CD4-positive, alpha-beta T cell treated with Interleukin-15 for 4 hours (primary cell): ENCODE results near the gene TMEM141.
A peak's percentile ranks its signal among the peaks of the same experiment; 100 is the strongest.

Experiments
- DNase-seq: peaks from one replicate; pipeline ENCODE4 v3.0.0-alpha.2; 2020; ENCODE audit warnings: low spot score

Gene TMEM141

DNA sequence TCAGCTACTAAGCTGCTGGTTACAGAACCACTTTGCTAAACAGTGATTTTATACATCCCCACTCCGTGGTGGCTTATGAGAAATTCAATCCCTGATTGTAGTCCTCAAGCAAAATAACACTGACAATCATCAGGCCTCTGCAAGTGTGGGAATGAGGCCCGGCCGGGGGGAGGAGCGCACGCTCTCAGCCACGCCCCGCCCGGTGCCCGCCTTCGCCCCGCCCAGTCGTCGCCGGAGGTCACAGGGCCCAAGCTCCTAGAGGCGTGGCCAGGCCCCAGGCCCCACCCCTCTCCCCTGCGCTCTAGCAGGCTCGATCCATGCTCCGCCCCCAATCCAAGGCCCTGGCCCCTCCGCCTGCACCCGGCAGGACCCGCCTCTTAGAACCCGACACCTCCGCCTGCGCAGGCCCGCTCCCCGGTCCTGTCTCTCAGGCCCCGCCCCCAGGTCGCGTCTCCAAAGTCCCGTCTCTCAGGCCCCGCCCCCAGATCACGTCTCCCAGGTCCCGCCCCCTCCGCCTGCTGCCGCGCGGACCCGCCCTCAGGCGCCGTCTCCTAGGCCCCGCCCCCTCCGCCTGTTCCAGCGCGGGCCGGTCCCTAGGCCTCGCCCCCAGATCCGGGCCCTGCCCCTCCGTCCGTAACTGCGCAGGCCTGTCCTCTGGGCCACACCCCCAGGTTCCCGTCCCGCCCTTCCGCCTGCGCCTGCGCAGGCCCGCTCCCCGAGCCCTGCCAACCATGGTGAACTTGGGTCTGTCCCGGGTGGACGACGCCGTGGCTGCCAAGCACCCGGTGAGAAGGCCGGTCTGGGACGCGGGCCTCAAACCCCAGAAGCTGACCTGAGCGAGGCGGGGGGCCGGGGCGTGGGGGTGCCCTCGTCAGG, at the start of gene TMEM141:
Gene TMEM141, plus strand, starts transcription at position 705 of the 876 bp plus-strand sequence. Its CDS starts 27 bp downstream, at position 732.
- peak; percentile 99 for DNase-seq

DNA sequence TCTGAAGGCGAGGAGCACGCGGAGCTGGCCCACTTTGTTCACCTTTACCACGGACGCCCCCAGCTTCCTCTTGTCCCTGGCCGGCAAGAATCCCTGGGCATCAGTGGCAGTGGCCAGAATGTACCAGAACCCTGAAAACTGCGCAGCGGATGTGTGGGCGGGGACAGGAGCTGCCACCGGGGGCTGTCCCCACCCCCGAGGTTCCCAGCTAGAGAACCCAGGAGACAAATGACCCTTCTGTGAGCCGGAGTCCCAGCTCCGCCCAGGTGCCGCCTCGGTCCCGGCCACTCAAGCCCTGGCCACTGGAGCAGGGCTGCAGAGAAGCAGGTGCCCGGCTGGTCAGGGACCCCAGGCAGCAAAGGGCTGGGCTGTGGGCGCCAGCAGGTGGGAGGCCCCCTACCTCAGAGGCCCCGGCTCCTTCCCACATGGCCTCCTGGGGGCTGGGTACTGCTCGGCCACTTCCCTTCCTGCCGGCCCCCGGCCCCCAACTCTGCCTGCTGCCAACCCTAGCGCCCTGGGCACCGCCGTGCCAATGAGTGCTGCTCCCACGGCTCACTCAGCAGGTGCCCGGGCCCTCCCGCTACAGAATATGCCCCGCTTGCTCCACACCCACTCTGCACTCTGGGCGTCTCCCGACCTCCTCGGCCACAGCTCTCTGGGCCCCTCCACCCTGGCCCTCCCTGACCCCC, 49.1 kb upstream of the TMEM141 start:
- DNase-seq: no peak

DNA sequence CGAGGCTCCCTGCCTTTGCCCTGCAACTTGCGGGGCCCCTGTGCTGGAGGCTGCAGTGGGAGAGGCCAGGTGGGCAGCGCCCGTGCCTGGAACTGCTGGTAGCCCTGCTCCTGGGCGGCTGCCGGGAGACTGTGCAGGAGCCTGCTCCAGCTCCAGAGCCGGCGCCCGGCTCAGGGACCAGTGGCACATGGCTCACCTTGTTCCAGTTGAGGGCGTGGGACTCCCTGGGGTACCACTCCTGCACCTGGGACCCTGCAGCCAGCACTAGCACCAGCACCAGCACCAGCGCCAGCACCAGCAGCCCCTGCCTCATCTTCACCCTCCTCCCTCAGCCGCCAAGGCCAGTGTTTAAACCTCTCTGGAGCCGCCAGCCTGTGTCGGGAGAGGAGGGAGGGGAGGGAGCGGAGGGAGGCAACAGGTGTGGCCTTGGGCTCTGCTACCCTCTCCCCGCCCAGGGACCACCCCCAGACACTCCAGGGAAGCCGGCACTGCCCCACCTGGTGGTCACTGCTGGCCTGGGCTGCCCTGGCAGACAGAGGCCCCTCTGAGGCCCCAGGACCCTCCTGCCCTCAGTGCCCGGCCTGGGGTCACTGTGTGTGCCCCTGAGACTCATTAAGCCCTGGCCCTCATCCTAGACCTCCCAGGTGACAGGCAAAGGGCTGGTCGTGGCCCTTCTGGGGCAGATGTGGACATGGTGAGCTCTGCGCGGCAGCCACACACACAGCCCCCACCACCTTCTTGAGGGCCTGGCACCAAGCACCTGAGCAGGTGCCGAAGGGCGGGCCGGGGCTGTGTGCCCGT, 48.4 kb upstream of the TMEM141 start, which contains the start of gene LCN10:
Gene LCN10, minus strand, starts transcription at position 350 of the 801 bp plus-strand sequence. Its CDS starts 37 bp downstream, at position 313.
- no peak for DNase-seq

DNA sequence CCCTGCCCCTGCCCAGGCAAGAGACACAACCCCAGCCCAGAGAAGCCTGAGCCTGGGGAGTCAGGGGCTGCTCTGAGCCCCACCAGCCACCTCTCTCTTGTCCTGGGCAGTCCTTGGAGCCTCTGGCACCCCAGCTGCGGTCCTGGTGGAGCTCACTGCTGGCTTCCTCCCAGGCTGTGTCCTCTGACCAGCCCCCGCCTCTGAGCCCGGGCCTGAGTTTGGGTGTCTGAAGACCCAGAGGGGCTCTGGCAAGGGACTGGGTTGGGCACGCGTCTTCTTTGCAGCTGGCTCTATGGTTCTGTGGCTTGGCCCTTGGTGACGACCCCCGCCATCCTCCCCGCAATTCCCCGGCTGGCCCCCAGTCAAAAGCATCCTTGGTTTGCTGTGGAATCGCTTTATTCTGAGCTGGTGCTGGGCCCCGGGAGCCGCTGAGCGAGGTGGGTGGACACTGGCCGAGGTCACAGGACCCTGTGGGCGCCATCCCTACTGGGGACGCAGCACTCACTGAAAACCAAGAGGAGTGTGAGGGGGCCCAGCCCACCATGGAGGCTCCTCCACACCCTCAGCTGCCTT, 47.4 kb upstream of the TMEM141 start:
- no peak for DNase-seq

DNA sequence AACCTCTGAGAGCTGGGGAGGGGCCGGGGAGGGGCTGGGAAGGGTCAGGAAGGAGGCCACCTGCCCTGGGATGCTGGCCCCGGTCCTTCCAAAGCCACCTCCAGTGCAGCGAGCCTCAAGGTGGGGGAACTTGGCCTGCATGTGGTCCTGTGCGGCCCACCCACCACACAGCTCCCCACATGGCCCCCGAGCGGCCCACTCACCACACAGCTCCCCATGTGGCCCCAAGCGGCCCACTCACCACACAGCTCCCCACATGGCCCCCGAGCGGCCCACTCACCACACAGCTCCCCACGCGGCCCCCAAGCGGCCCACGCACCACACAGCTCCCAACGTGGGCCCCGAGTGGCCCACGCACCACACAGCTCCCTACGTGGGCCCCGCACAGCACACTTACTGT, 46.4 kb upstream of the TMEM141 start:
- DNase-seq: no peak

DNA sequence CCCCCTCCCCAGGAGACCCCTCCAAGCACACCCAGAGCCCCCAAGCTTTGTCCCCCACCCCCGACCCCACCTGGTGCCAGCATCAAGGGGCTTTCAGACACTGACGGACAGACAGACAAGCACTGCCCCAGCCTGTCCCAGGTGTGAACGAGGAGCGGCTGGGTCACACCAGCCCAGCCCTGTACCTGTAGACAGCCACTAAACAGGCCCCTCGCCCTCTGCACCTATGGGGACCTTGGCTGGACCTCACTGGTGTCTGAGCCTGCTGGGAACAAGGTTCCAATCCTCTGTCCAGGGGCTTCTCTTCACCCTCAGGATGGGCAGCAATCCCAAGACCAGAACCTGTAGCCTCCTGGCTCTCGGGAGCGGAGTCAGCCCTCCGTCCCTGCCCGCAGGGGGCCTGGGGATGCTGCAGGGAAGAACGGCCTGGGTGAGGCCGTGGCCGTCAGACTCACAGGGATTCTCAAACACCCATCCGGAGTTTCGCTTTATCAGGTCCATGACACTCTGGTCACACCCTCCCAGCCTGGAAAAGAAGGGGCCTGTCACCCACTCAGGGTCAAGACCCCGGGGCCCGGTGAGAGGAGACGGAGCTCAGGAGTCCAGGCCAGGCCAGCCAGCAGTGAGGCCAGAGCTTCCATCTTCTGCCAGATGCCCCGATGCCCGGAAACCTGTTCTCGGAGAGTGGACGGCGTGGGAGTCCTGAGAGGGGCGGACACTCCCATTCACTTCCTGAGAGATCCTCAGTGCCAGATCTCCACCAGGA, 45.6 kb upstream of the TMEM141 start:
- no peak for DNase-seq

DNA sequence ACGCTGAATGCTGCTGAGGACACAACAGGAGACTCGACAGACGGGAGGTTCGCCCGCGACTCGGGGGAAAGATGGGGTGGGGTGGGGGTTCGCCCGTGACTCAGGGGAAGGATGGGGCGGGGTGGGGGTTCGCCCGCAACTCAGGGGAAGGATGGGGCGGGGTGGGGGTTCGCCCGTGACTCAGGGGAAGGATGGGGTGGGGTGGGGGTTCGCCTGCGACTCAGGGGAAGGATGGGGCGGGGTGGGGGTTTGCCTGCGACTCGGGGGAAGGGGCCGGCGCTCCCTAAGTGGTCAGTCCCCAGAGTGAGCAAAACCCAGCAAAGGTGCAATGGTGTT, 45.0 kb upstream of the TMEM141 start:
- no peak for DNase-seq

DNA sequence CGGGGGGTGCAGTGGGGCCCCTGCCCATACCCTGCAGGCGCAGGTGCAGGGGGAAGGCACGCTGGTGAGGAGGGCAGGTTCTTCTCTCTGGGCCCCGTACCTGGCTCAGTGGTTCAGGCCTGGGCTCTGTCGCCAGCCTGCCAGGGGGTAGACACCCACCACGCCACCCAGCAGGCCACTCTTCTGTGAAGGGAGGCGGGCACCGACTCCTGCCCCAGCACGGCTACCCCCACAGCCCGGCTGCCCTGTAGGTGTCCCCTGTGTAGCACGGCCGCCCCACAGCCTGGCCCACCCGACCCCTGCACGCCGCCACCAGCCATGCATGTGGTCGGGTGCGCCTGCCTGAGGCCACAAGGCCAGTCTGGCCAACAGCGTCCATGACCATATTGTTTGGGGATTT, 44.5 kb upstream of the TMEM141 start:
- no peak for DNase-seq

DNA sequence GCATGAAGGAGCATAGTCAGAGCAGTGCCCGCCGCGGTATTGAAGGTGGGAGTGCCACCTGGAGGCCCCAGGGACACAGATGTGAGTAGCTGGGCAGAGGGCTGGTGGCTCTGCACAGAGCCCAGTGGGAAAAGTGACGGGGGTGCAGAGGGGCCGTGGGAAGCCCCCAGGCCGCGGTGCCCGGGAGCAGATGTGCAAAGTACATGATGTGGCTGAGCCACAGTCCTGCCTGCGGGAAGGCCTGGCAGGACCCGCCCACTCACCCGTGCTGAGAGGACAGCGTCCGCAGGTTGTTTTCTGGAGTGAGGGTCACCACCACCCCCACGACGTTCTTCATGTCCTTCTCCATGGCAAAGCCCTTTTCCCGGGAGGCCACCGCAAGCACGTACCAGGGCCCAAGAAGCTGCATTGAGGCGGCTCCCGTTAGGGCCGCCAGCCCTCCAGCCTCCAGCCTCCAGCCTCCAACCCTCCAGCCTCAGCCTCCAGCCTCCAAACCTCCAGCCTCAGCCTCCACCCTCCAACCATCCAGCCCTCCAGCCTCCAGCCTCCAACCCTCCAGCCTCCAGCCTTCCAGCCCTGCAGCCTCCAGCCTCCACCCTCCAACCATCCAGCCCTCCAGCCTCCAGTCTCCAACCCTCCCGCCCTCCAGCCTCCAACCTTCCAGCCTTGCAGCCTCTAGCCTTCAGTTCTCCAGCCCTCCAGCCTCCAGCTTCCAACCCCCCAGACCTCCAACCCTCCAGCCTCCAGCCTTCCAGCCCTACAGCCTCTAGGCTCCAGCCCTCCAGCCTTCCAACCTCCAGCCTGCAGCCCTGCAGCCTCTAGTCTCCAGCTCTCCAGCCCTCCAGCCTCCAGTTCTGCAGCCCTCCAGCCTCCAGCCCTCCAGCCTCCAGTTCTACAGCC, 43.7 kb upstream of the TMEM141 start:
- no peak for DNase-seq

DNA sequence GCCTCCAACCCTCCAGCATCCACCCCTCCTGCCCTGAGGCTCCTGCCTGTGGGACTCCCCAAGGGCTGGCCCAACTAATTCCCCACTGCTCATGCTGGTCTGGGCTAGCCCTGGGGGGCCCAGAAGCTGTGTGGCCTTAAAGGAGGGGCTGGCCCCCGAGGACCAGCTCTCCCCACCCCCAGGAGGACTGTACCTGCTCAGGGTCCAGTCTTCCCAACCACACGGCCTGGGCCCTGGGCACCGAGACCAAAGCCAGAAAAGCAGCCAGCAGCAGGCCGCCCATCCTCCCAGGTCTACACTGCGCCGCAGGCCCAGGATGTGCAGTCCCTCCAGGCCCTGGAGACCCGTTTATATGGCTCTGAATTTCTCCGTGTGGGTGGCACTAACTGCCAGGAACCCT, 42.9 kb upstream of the TMEM141 start, which contains the start of gene LCN6:
Gene LCN6, minus strand, starts transcription at position 325 of the 400 bp plus-strand sequence. Its CDS starts 42 bp downstream, at position 283.
- DNase-seq: no peak

DNA sequence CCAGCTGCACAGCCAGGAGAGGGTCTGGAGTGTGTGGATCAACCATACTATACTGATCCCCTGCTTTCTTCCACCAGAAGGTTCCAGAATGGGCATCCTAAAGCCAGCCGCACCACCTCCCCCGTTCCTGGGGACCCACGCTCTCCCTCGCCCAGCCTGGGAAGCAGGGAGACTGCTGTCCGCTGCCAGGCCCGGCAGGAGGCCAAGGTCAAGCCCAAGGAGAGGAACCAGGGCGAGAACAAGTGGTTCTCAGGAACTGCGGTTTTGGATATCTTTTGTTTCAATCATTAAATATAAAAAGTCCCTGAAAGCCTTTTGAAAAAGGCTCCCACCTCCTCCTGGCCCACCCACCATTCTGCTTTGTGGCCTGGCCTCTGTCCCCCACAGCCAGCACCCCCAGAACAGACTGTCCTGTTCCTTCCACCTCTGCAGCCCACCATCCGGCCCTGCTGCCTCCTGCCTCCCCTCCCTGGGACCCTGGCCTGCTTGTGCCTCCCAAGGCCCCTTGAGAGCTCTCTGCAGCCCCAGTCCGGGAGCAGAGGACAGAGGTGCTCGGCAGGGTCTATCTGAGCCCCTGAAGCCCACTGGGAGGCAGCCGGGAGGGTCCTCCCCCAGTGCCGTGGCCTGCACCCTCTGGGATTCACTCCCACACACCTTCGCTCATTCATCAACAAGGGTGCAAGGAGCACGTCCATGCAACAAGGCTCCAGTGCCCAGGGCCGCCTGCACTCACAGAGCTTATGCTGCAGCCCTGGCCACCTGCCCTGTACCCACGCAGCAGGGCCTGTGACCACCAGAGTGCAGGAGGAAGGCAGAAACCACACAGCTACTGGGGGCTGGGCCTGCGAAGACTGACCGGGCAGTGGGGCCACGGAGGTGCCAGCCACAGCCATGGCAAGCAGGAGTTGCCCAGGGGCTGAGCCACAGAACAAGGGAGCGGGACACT, 42.2 kb upstream of the TMEM141 start:
- DNase-seq: no peak

DNA sequence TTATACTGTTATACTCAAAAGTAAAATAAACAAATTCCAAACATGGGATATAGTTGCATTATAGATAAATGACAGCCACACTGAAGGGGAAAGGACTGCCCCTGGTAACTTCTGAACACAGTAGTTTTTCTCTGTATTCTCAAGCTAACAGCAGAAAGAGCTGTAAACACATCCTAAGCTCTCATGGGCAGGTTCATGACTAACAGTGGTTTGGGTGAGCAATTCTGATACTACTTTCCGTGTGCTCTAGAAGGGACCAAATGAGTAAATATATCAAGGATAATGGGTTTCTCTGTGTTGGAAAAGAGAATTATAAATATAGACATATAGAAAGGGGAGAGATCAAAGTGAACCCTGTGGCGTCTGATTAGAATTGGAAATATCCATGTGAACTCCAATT, 40.6 kb upstream of the TMEM141 start:
- no peak for DNase-seq

DNA sequence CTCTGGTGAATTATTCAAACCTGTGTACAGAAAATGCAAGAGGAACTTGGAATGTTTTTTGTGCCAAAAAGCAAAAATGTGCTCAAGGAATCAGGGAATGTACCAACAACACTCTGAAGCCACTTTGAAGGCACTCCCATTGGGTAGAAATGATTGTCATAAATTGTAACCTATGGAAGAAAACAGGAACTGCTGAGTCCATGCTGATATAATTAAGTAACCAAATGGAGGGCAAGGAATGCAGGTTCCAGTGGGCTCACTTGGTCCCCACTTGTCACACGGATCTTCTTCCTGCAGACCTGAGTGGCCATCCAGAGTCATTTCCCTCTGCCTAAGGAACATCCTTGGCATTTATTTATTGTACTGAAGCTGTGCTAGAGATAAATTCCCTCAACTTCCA, 39.9 kb upstream of the TMEM141 start:
- no peak for DNase-seq

DNA sequence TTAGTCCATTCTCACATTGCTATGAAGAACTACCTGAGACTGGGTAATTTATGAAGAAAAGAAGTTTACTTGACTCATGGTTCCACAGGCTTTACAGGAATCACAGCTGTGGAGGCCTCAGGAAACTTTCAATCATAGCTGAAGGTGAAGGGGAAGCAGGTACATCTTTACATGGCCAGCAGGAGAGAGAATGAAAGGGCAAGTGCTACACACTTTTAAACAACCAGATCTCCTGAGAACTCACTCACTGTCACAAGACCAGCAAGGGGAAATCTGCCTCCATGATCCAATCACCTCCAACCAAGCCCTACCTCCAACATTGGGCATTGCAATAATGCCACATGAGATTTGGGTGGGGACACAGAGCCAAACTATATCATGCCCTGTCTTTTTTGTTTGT, 39.3 kb upstream of the TMEM141 start:
- no peak for DNase-seq

DNA sequence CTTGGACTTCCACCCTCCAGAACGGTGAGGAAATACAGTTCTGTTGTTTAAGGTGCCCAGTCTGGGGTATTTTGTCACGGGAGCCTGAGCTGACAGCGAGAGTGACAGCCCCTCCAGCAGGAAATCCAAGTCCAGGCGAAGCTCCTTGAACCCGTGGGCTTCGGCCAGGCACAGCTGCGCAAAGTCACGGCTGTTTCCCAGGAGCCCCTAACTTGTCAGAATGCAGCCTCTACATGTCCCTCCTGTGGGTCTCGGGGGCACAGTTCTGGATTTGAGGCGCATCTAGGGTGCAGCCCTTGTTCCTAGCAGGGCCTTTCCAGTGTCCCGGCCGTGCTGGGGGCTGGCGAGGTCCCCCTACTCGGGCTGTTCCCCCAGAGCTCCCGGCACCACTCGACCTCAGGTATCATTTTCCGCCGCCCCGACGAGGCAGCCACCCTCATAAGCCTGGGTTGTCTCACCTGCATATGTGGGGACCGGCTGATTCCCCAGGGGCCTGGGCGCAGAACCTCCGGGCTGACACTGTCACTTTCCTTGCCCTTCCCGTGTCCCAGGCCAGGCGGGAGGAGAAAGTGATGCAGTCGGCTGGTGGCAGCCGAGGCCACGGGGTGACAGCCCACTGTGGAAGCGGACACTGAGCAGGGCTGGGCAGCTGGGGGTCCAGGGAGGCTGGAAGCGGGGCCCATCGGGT, 37.6 kb upstream of the TMEM141 start:
- DNase-seq: no peak

DNA sequence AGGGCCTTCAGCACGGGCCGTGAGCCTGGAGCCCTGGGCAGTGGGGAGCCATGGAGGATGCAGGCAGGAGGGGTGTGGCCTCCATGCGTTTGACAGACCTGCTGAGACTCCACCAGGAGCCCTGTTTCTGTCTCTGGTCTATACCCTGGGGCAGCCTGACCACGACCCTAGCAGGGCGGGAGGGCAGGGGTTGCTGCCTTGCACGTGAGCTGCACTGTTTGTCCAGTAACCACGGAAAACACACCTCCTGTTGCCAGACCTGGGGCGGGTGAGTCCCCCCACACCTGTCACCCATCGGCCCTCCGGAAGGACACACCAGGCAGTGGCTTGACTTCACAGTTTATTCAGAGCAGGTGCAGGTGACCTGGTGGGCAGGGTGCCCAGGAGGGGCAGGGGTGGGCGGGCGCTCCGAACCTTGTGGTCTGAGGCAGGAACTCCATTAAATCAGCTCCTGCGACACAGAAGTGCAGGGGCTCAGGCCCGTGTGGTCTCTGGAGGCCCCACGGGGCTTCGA, 37.0 kb upstream of the TMEM141 start:
- DNase-seq: no peak

DNA sequence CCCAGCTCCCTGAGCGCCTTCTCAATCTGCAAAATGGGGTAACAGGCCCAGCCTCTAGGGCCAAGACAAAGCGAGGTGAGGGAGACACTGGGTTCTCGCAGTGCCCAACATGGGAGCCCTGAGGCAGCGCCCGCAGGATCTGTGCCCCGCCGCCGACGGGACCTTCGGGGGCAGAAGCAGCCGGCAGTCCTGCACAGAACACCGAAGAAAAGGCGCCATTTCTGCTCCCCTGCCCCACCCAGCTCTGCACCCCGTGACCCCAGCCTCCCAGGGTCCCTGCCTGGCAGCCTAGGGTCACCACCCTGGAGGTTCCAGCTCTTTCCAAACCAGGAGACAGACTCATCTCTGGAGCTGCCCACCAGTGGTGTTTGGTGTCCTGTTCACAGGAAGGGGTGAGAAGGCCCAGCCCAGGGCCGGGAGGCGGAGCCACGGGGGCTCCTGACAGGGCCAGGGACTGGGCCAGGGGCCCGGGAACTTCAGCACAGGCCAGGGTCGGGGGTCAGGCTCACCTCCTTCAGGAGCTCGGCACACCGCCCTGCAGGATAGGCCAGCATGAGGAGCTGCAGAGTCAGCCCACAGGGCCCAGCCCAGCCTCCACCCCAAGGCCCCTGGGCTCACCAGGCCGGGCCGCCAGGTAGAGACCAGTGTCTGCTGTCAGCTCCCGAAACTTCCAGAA, 36.4 kb upstream of the TMEM141 start:
- DNase-seq: no peak
